Motor neuron (in vitro differentiated cells): ENCODE data around the gene CAMKMT. TPM values are rescaled to one million over a fixed set of nuclear protein-coding genes. Genes with fewer than 3 reads are reported as not detected.
"Not testable (repeated sequence)": the region's sequence is repeated elsewhere in the genome, so short reads cannot be mapped to it uniquely, and the experiment has no call there.

Experiments used
- ATAC-seq, 8 experiments: fragments of 200-7000 bp; cut with Tn5 transposase; replicated peaks in 6 of 8; 2 replicates each; pipeline ENCODE4 v1.8.0; 2021; ENCODE audit warnings: mild to moderate bottlenecking in 8 of 8, moderate library complexity in 8 of 8
- H3K27ac ChIP-seq, 2 donors: fragments of 250-450 bp; sonication (Bioruptor Pico); 2 replicates each; pipeline ENCODE4 v1.9.0; 2021; ENCODE audit warnings: antibody characterized with exemption in 2 of 2, mild to moderate bottlenecking in 2 of 2, moderate library complexity in 1 of 2
- H3K4me1 ChIP-seq, 2 donors: fragments of 250-450 bp; sonication (Bioruptor Pico); replicated peaks in 1 of 2; 2 replicates each; pipeline ENCODE4 v1.6.1; 2021; ENCODE audit warnings: antibody characterized with exemption in 2 of 2, mild to moderate bottlenecking in 2 of 2, moderate library complexity in 1 of 2
- H3K4me3 ChIP-seq, 5 donors: fragments of 250-450 bp; sonication (Bioruptor Pico); 2 replicates each; pipeline ENCODE4 v1.9.0; 2021; ENCODE audit warnings: antibody characterized with exemption in 5 of 5, mild to moderate bottlenecking in 5 of 5, moderate library complexity in 4 of 5
- WGBS, 10 experiments: fragments of 450-650 bp; shearing (Covaris generic); methylation state at CpG; one replicate each; pipeline ENCODE4 v1.0.0; 2022; 5-methylcytosine and 5-hydroxymethylcytosine counted together
- in situ Hi-C, 9 experiments: fragments of 400-800 bp; cut with MboI; loops; one replicate each; pipeline ENCODE4 v1.15.0; 2021; ENCODE audit warnings: low sequenced_read_pairs in 9 of 9, low pct_unique_long_range_greater_than_20kb in 2 of 9; ENCODE audit not compliant: unreplicated experiment in 9 of 9
- total RNA-seq, 8 experiments: library from RNA; unstranded; fragments of 300-600 nt; gene quantifications; 2 replicates each; pipeline versions ENCODE4 v1.2.3 to v1.2.4, GENCODE V29; 2022

Gene CAMKMT
- total RNA-seq, 8 experiments from 2014 or later: 3.6 to 15.7 (median 6.1) TPM

DNA sequence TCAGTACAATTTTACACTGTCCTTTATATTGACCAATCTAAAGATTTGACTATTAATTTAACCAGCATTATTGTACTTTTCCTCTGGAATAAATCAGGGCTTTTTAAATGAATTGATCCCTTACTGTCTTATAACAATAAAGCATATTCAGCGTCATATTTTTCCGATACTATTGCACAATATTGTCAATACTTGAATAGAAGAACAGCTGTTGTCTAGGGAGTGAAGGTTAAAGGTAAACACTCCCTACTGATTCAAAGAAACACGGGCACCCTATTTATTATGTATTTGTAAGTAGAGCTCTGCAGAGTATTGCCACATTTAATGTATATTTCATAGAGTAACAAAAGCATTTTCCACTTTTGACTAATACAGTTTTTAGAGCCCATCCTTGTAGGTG, 134.4 kb downstream of the CAMKMT start:
- H3K4me1 ChIP-seq: no peaks in the 10 kb centered on the region
- no peak for ATAC-seq
- H3K27ac ChIP-seq: no peak overlapping the region
- in situ Hi-C loops: loop anchor here in 5 of 9 experiments (10.0 to 25.0 kb wide), 3 partner anchors 441 to 466 kb away; partner anchors contain the start of gene SIX3 (in 1 of the 5)
- H3K4me3 ChIP-seq: no peak overlapping the region
- 78 to 100% (median 91%) methylated on average over 1 to 3 of the region's 3 CpGs; no CpG with 5 or more reads in 2 of the 10 experiments for WGBS, 10 experiments

DNA sequence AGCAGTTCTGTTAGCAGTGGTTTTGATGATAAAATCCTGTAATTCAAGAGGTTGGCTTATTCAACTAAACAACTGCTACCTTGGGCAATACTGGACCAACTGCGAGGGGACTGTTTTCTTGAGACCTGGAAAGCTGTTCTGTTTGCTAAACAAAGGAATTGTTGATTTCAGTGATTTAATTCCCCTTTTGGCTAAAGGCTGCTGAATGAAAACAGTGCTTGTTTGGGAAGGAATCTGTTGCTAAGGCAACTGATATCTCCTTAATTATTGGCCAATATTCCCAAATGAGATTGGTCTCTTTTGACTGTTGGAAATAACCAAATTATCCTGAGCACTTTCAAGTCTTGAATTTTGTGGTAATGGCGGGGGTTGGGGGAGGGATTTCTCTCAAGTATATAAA, 136.8 kb downstream of the CAMKMT start:
- no peak for ATAC-seq
- H3K4me3 ChIP-seq: no peak overlapping the region
- H3K4me1 ChIP-seq: no peaks in the 10 kb centered on the region
- in situ Hi-C loops: loop anchor here in 5 of 9 experiments (10.0 to 25.0 kb wide), 3 partner anchors 439 to 464 kb away; partner anchors contain the start of gene SIX3 (in 1 of the 5)
- no peak overlapping the region for H3K27ac ChIP-seq
- WGBS, 10 experiments: 40 to 100% (median 64%) methylated on average over 1 of the region's 2 CpGs; no CpG with 5 or more reads in 6 of the 10 experiments

DNA sequence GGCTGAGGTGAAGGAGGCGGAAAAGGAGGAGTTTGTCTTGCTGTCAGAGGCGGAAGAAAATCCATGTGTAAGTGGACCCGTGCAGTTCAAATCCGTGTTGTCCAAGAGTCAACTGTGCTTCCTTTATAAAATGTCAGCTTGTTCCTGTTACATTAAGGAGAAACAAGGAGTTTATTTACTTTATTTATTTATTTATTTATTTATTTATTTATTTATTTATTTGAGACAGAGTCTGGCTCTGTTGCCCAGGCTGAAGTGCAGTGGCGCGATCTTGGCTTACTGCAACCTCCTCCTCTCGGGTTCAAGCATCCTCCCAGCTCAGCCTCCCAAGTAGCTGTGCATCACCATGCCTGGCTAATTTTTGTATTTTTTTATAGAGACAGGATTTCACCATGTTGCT, 143.9 kb downstream of the CAMKMT start:
- H3K4me1 ChIP-seq, in situ Hi-C loops, H3K4me3 ChIP-seq, ATAC-seq, H3K27ac ChIP-seq: not testable (repeated sequence)
- 87 to 100% (median 95%) methylated on average over 2 to 7 of the region's 7 CpGs; no CpG with 5 or more reads in 1 of the 10 experiments for WGBS, 10 experiments

DNA sequence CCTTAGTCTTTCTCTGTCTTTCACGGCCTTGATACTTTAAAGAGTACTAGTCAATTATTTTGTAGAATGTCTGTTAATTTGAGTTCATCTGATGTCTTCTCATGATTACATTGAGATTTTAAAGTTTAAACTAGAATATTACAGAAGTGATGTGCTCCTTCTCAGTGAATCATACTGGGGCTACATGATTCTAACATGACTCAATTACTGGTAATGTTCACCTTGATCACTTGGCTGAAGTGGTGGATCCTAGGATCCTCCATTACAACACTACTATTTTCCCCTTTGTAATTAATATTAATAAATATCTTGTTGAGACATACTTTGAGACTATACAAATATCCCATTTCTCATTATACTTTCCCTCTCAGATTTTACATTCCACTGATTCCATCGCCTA, 148.5 kb downstream of the CAMKMT start:
- WGBS, 10 experiments: 67 to 100% (median 100%) methylated on average over 1 to 2 of the region's 2 CpGs
- no peak overlapping the region for H3K4me3 ChIP-seq
- ATAC-seq: no peak
- H3K4me1 ChIP-seq: no peaks in the 10 kb centered on the region
- no peak overlapping the region for H3K27ac ChIP-seq
- in situ Hi-C loops: no loop called here

DNA sequence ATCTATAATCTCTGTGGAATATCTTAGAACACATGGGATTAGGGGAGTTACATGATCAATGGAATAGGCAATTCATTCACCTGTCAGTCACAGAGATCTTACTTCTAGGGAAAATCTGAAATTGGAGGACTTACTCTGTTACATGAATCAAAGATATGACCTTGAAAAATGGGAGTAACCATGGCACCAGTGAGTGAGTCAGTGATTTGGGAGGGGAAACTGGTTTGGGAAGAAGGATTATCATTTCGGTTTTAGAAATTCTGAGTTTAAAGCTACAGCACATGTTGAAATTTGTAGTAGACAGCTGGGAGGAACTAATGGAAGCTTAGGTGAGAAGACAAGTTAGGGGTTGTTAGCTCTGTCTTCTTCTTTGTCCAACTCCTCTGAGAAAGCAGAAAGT, 153.7 kb downstream of the CAMKMT start:
- no peak overlapping the region for H3K4me3 ChIP-seq
- 0 to 100% (median 100%) methylated on average over 1 of the region's 1 CpG; no CpG with 5 or more reads in 5 of the 10 experiments for WGBS, 10 experiments
- H3K4me1 ChIP-seq: no peaks in the 10 kb centered on the region
- ATAC-seq: peak in 2 of 8 experiments; percentile 70 to 76
- in situ Hi-C loops: no loop called here
- no peak overlapping the region for H3K27ac ChIP-seq

DNA sequence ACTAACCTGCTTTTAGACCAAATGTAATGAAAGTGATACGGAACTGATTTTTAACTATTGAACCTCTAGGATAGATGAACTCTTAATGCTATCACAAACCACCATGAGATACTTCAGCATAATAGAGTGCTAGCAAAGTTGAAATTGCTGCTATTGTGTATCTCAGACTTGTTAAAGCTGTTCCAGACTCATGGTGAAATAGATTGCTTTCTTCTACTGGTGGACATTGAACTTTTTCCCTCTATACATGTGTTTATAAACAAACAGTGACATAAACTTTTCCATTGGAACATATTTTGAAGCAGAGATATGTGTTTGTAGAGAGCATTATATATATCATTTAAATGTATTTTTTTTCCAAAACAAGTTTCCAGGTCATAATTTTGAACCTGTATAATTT, 157.3 kb downstream of the CAMKMT start:
- H3K4me3 ChIP-seq: no peak overlapping the region
- no peak for ATAC-seq
- in situ Hi-C loops: no loop called here
- no peak overlapping the region for H3K27ac ChIP-seq
- 44 to 100% (median 91%) methylated on average over 1 of the region's 1 CpG; no CpG with 5 or more reads in 3 of the 10 experiments for WGBS, 10 experiments
- H3K4me1 ChIP-seq: no peaks in the 10 kb centered on the region

DNA sequence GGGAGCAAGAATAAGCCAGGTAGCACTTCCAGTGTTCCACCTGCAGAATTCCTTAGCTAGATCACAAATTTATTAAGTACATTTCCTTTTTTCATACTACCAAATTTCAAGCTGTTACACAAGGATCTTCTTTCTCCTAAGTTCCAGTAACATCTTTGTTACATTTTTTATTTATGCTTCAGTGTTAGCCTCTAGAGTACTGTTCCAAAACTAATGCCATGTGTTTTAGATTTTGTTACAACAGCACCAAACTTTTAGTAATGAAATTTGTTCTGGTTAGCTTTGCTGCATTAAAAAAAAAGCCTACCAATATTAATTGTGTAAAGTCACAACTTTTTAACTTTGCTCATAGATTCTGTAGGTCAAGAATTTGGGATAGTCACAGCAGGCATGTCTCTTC, 161.1 kb downstream of the CAMKMT start:
- Histone ChIP-seq H3K4me1 (no peaks in the 10 kb centered on the region), H3K27ac (no peak overlapping the region), H3K4me3 (no peak overlapping the region)
- no peak for ATAC-seq
- in situ Hi-C loops: no loop called here

DNA sequence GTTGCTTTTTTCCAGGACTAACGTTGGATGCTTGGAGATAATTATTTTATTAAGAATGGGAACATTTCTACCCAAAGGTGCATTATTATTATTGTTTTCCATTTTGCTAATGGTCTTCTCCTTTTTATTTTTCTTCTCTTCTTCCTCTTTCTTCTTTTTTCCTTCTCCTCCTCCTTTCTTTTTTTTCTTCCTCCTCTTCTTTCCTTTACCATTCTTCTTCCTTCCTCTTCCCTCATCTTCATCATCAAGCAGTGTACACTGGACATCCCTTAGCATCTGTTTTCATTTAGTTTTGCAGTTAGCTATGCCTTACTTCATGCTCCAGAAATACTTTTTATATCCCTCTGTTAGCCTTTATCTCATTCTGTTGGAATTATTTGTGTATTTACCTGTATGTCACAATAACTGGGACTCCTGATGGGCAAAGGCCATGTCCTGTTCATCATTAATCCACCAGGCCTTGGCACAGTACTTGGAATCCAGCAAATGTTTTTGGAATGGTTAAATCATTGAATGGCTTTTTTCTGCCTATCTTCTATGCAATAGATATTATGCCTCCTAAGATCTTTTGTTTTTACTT, 162.7 kb downstream of the CAMKMT start:
- Histone ChIP-seq H3K4me3 (no peak overlapping the region), H3K27ac (no peak overlapping the region), H3K4me1 (no peaks in the 10 kb centered on the region)
- 8 to 100% (median 88%) methylated on average over 1 of the region's 1 CpG; no CpG with 5 or more reads in 2 of the 10 experiments for WGBS, 10 experiments
- in situ Hi-C loops: no loop called here
- no peak for ATAC-seq

DNA sequence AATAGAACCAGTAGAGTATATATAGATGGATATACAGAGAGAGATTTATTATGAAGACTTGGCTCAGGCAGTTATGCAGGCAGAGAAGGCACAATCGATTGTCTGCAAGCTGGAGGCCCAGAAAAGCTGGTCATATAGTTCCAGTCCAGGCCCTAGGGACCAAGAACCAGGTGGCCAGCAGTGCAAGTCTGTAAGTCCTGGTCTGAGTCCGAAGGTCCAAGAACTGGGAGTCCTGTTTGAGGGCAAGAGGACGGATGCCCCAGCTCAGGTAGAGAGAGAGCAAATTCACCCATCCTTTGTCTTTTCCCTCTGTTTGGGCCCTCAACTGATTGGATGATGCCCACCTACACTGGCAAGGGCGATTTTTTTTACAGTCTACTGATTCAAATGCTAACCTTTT, 164.6 kb downstream of the CAMKMT start:
- ATAC-seq: no peak
- in situ Hi-C loops: no loop called here
- WGBS, 10 experiments: 78 to 100% (median 82%) methylated on average over 1 to 4 of the region's 4 CpGs; no CpG with 5 or more reads in 3 of the 10 experiments
- H3K4me3 ChIP-seq: no peak overlapping the region
- H3K27ac ChIP-seq: no peak overlapping the region
- peaks cover 0 to 5% of the 10 kb centered on the region in 2 donors for H3K4me1 ChIP-seq

DNA sequence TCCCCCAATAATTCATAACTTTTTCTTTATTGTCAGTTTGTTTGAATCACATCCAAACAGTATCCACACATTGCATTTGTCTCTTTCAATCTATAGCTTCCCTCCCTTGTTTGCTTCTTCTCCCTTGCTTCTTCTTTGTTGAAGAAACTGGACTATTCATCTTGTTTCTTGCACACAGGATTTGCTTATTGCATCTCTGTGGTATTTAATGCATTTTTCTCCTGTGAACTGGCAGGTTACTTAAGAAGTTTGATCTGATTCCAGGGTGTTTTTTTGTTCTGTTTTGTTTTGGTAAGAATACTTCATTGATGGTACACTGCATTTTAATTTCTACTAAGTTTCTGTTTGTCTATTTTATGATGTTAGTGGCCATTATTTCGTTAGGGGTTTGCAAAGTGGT, 166.8 kb downstream of the CAMKMT start:
- no peak for ATAC-seq
- no peak overlapping the region for H3K27ac ChIP-seq
- in situ Hi-C loops: no loop called here
- WGBS, 10 experiments: 56 to 100% (median 86%) methylated on average over 1 of the region's 1 CpG
- peaks cover 0 to 11% of the 10 kb centered on the region in 2 donors for H3K4me1 ChIP-seq
- H3K4me3 ChIP-seq: no peak overlapping the region

DNA sequence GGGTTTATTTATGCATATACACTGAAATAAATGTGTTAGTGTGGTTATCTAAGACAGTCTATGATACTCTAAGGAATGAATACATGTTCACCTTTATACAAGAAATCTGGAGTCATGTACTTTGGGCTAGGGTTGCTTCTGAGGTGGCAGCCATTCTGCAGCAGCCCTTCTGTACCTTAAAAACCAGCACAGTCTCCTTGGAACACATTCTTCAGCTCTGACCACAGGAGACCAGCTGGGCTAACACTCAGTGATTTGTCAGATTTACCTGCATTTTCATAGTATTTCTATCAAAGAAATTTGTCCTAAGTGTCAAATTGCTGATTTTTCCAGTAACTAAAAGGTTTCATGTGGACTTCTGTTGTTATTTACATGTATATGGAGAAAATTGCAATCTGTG, 167.7 kb downstream of the CAMKMT start:
- peaks cover 0 to 11% of the 10 kb centered on the region in 2 donors for H3K4me1 ChIP-seq
- in situ Hi-C loops: no loop called here
- H3K4me3 ChIP-seq: no peak overlapping the region
- no peak for ATAC-seq
- no peak overlapping the region for H3K27ac ChIP-seq

DNA sequence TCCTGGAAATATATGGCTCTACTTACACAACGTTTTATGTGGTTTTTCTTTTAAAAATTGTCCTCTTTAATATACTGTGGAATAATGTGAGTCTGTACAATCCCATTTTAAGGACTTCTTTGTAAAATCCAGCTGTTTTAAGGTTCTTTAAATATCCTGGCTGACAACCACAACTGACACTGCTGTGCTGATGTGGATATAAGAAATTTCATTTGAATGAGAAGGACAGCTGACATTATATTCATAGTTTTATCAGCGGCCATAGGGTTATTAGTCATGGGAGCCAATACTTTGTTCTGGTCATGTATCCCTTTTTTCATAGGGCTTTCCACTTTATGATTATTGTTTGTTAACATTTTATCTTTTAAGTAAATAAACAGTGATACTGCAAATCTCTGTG, 169.5 kb downstream of the CAMKMT start:
- WGBS, 10 experiments: 63 to 100% (median 82%) methylated on average over 1 to 2 of the region's 2 CpGs; no CpG with 5 or more reads in 2 of the 10 experiments
- in situ Hi-C loops: no loop called here
- Histone ChIP-seq H3K4me1 (peaks cover 0 to 11% of the 10 kb centered on the region in 2 donors), H3K4me3 (no peak overlapping the region), H3K27ac (no peak overlapping the region)
- ATAC-seq: no peak

DNA sequence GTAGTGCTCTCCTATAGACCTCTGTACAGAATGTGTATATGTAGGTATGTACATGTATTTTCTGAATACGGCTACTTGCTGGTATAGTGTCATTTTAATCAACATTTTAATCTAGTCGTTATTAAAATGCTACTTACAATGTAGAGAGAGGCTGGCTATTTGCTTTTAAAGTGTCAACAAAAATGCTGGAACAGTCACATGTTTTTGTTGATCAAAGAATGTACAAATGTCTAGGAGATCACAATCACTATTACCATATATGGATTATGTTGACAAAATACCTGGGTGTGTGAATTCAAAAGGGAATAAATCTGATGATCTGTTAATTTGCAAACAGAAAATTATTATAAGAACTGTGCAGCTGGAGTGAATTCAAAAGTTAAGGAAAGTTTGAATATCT, 170.3 kb downstream of the CAMKMT start:
- WGBS, 10 experiments: 62 to 100% (median 88%) methylated on average over 1 to 2 of the region's 2 CpGs; no CpG with 5 or more reads in 1 of the 10 experiments
- in situ Hi-C loops: no loop called here

DNA sequence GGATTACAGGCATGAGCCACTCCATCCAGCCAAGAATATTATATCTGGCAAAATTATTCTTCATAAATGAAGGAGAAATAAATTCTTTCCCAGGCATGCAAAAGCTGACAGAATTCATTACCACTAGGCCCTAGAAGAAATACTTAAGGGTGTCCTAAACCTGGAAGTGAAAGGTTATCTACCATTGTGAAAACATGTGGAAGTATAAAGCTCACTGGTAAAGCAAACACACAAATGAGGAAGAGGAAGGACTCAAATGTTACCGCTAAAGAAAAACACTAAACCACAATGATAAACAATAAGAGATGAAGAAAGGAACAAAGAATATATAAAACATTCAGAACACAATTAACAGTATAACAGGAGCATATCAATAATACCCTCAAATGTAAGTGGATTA, 171.8 kb downstream of the CAMKMT start:
- in situ Hi-C loops: no loop called here
- H3K27ac ChIP-seq: no peak overlapping the region
- ATAC-seq: no peak
- no peak overlapping the region for H3K4me3 ChIP-seq
- peaks cover 0 to 11% of the 10 kb centered on the region in 2 donors for H3K4me1 ChIP-seq
- WGBS, 10 experiments: 80 to 100% (median 100%) methylated on average over 1 of the region's 1 CpG

More for the DNA sequence above, 170.3 kb downstream of the CAMKMT start:
- Histone ChIP-seq H3K4me1 (peaks cover 0 to 11% of the 10 kb centered on the region in 2 donors), H3K4me3 (no peak overlapping the region), H3K27ac (no peak overlapping the region)
- no peak for ATAC-seq
